HEK293 (cell line): ENCODE measurements around the gene WRAP73.

Experiments used
- BCL11A ChIP-seq: fragments of 450-650 bp; formaldehyde crosslinking; IDR thresholded peaks from 2 replicates; pipeline ENCODE4 v1.5.1; 2016; ENCODE audit warnings: low read depth, missing biosample characterization, missing genetic modification characterization
- KLF10 ChIP-seq: fragments of 450-650 bp; IDR thresholded peaks from 2 replicates; pipeline ENCODE4 v1.5.1; 2018; ENCODE audit warnings: missing biosample characterization, mild to moderate bottlenecking, missing genetic modification characterization
- MEIS1 ChIP-seq: sonication (generic); formaldehyde crosslinking; IDR thresholded peaks from 2 replicates; pipeline ENCODE4 v1.8.1; 2022; ENCODE audit warnings: missing genetic modification reagents, mild to moderate bottlenecking, borderline replicate concordance
- REPIN1 ChIP-seq: fragments of 450-650 bp; formaldehyde crosslinking; IDR thresholded peaks from 2 replicates; pipeline ENCODE4 v1.5.1; 2017; ENCODE audit warnings: missing biosample characterization, missing genetic modification characterization, low read depth
- SALL2 ChIP-seq: fragments of 450-650 bp; formaldehyde crosslinking; IDR thresholded peaks from 2 replicates; pipeline ENCODE4 v1.5.0; 2017; ENCODE audit warnings: missing biosample characterization, mild to moderate bottlenecking, missing genetic modification characterization, borderline replicate concordance
- SCRT2 ChIP-seq: fragments of 450-650 bp; formaldehyde crosslinking; IDR thresholded peaks from 2 replicates; pipeline ENCODE4 v1.5.1; 2016; ENCODE audit warnings: missing biosample characterization, missing genetic modification characterization
- YY2 ChIP-seq: fragments of 450-650 bp; formaldehyde crosslinking; IDR thresholded peaks from 2 replicates; pipeline ENCODE4 v1.5.1; 2016; ENCODE audit warnings: missing biosample characterization, missing genetic modification characterization
- ZBTB20 ChIP-seq: fragments of 450-650 bp; formaldehyde crosslinking; IDR thresholded peaks from 2 replicates; pipeline ENCODE4 v1.5.1; 2016; ENCODE audit warnings: missing biosample characterization, missing genetic modification characterization
- ZBTB48 ChIP-seq: fragments of 450-650 bp; formaldehyde crosslinking; IDR thresholded peaks from 2 replicates; pipeline ENCODE4 v1.5.1; 2016; ENCODE audit warnings: missing biosample characterization, missing genetic modification characterization
- ZNF157 ChIP-seq: fragments of 450-650 bp; formaldehyde crosslinking; IDR thresholded peaks from 2 replicates; pipeline ENCODE4 v1.5.1; 2016; ENCODE audit warnings: missing biosample characterization, missing genetic modification characterization
- ZNF174 ChIP-seq: fragments of 450-650 bp; formaldehyde crosslinking; IDR thresholded peaks from 2 replicates; pipeline ENCODE4 v1.5.0; 2017; ENCODE audit warnings: missing biosample characterization, mild to moderate bottlenecking, missing genetic modification characterization
- ZNF19 ChIP-seq: fragments of 450-650 bp; formaldehyde crosslinking; IDR thresholded peaks from 2 replicates; pipeline ENCODE4; 2016; ENCODE audit warnings: missing biosample characterization, missing genetic modification characterization, low read depth
- ZNF302 ChIP-seq: fragments of 450-650 bp; formaldehyde crosslinking; IDR thresholded peaks from 2 replicates; pipeline ENCODE4 v1.5.1; 2016; ENCODE audit warnings: missing biosample characterization, missing genetic modification characterization, low read depth
- ZNF433 ChIP-seq: fragments of 450-650 bp; formaldehyde crosslinking; IDR thresholded peaks from 2 replicates; pipeline ENCODE4 v1.5.1; 2016; ENCODE audit warnings: missing biosample characterization, missing genetic modification characterization, low read depth
- ZNF561 ChIP-seq: fragments of 450-650 bp; IDR thresholded peaks from 2 replicates; pipeline ENCODE4 v1.5.1; 2018; ENCODE audit warnings: missing biosample characterization, missing genetic modification characterization, borderline replicate concordance
- ZNF596 ChIP-seq: fragments of 450-650 bp; IDR thresholded peaks from 2 replicates; pipeline ENCODE4 v1.5.0; 2018; ENCODE audit warnings: missing biosample characterization, mild to moderate bottlenecking, missing genetic modification characterization, moderate library complexity
- ZNF747 ChIP-seq: fragments of 450-650 bp; formaldehyde crosslinking; IDR thresholded peaks from 2 replicates; pipeline ENCODE4 v1.5.1; 2016; ENCODE audit warnings: missing biosample characterization, missing genetic modification characterization
- ZNF791 ChIP-seq: fragments of 450-650 bp; formaldehyde crosslinking; IDR thresholded peaks from 2 replicates; pipeline ENCODE4 v1.5.1; 2016; ENCODE audit warnings: missing biosample characterization, missing genetic modification characterization
- ZNF843 ChIP-seq: fragments of 450-650 bp; formaldehyde crosslinking; IDR thresholded peaks from 2 replicates; pipeline ENCODE4 v1.5.1; 2016; ENCODE audit warnings: missing biosample characterization, missing genetic modification characterization
- ZSCAN30 ChIP-seq: fragments of 450-650 bp; IDR thresholded peaks from 2 replicates; pipeline ENCODE4 v1.5.1; 2018; ENCODE audit warnings: missing biosample characterization, mild to moderate bottlenecking, missing genetic modification characterization, moderate library complexity
- TF ChIP-seq, protein P1 (sequence below): fragments of 450-650 bp; formaldehyde crosslinking; IDR thresholded peaks from 2 replicates; pipeline ENCODE4 v1.5.1; 2016; ENCODE audit warnings: missing biosample characterization, missing genetic modification characterization, borderline replicate concordance
- TF ChIP-seq, protein P2 (sequence below): fragments of 450-650 bp; formaldehyde crosslinking; IDR thresholded peaks from 2 replicates; pipeline ENCODE4 v1.5.1; 2016; ENCODE audit warnings: missing biosample characterization, missing genetic modification characterization
- TF ChIP-seq, protein P3 (sequence below): fragments of 450-650 bp; formaldehyde crosslinking; IDR thresholded peaks from 2 replicates; pipeline ENCODE4 v1.5.1; 2016; ENCODE audit warnings: missing biosample characterization, missing genetic modification characterization, borderline replicate concordance
- TF ChIP-seq, protein P4 (sequence below): fragments of 450-650 bp; formaldehyde crosslinking; IDR thresholded peaks from 2 replicates; pipeline ENCODE4 v1.5.1; 2016; ENCODE audit warnings: missing biosample characterization, missing genetic modification characterization
- TF ChIP-seq, protein P5 (sequence below): fragments of 450-650 bp; formaldehyde crosslinking; IDR thresholded peaks from 2 replicates; pipeline ENCODE4 v1.5.1; 2017; ENCODE audit warnings: missing biosample characterization, missing genetic modification characterization

Gene WRAP73

DNA sequence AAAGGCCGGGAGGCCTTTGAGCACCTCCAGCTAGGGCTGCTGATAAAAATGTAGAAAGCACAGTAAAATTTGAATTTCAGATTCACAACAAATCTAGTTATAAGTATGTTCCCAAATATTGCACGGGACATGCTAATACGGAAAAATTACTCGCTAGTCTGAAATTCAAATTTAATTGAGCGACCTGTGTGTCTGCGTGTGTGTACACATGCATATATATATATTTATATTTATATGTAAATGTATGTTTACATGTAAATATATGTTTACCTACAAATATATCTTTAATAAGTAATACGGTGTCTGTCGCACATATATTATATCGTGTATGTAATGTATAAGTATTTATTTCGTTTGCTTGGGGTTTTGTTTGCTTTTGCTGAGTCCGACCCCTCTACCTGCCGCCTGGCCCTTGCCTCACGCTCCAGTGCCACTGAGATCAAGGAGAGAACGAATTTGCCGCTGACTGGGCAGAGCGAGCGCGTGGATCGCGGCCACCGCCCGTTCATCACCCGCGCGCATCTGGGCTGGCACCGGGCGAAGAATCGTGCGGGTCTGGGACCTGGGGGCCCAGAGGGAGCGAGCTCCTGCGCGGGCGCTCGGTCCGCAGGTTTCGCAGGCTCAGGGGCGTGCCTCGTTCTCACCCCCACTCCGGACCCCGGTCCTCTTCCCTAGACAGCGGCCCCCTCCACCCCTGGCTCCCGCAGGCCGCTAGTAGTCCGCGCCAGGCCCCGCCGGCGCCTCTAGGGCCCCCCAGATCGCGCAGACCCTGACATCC, 534 bp upstream of the WRAP73 start (continued):
- TF ChIP-seq, protein P1, sequence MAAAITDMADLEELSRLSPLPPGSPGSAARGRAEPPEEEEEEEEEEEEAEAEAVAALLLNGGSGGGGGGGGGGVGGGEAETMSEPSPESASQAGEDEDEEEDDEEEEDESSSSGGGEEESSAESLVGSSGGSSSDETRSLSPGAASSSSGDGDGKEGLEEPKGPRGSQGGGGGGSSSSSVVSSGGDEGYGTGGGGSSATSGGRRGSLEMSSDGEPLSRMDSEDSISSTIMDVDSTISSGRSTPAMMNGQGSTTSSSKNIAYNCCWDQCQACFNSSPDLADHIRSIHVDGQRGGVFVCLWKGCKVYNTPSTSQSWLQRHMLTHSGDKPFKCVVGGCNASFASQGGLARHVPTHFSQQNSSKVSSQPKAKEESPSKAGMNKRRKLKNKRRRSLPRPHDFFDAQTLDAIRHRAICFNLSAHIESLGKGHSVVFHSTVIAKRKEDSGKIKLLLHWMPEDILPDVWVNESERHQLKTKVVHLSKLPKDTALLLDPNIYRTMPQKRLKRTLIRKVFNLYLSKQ (tag by site-specific recombination): no peak
- TF ChIP-seq BCL11A (tag by site-specific recombination) (no peak), ZNF747 (tag by site-specific recombination) (no peak), ZNF433 (tag by site-specific recombination) (no peak), ZBTB48 (tag by site-specific recombination) (no peak), MEIS1 (no peak), YY2 (no peak), ZNF157 (no peak), ZNF791 (tag by site-specific recombination) (no peak), ZNF302 (tag by site-specific recombination) (no peak), ZNF843 (tag by site-specific recombination) (no peak), REPIN1 (tag by site-specific recombination) (no peak), ZBTB20 (tag by site-specific recombination) (0 out of 2 replicates have a peak, but pooled peaks have one; percentile 6), ZNF596 (peak; percentile 58; the same call in 1 of the 2 replicates), ZNF19 (tag by site-specific recombination) (no peak), KLF10 (0 out of 2 replicates have a peak, but pooled peaks have one; percentile 11), SALL2 (tag by site-specific recombination) (no peak), SCRT2 (tag by site-specific recombination) (no peak), ZNF174 (tag by site-specific recombination) (no peak), ZSCAN30 (tag by site-specific recombination) (no peak), ZNF561 (tag by site-specific recombination) (no peak)
- TF ChIP-seq, protein P2, sequence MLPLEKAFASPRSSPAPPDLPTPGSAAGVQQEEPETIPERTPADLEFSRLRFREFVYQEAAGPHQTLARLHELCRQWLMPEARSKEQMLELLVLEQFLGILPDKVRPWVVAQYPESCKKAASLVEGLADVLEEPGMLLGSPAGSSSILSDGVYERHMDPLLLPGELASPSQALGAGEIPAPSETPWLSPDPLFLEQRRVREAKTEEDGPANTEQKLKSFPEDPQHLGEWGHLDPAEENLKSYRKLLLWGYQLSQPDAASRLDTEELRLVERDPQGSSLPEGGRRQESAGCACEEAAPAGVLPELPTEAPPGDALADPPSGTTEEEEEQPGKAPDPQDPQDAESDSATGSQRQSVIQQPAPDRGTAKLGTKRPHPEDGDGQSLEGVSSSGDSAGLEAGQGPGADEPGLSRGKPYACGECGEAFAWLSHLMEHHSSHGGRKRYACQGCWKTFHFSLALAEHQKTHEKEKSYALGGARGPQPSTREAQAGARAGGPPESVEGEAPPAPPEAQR (tag by site-specific recombination): no peak
- TF ChIP-seq, protein P3, sequence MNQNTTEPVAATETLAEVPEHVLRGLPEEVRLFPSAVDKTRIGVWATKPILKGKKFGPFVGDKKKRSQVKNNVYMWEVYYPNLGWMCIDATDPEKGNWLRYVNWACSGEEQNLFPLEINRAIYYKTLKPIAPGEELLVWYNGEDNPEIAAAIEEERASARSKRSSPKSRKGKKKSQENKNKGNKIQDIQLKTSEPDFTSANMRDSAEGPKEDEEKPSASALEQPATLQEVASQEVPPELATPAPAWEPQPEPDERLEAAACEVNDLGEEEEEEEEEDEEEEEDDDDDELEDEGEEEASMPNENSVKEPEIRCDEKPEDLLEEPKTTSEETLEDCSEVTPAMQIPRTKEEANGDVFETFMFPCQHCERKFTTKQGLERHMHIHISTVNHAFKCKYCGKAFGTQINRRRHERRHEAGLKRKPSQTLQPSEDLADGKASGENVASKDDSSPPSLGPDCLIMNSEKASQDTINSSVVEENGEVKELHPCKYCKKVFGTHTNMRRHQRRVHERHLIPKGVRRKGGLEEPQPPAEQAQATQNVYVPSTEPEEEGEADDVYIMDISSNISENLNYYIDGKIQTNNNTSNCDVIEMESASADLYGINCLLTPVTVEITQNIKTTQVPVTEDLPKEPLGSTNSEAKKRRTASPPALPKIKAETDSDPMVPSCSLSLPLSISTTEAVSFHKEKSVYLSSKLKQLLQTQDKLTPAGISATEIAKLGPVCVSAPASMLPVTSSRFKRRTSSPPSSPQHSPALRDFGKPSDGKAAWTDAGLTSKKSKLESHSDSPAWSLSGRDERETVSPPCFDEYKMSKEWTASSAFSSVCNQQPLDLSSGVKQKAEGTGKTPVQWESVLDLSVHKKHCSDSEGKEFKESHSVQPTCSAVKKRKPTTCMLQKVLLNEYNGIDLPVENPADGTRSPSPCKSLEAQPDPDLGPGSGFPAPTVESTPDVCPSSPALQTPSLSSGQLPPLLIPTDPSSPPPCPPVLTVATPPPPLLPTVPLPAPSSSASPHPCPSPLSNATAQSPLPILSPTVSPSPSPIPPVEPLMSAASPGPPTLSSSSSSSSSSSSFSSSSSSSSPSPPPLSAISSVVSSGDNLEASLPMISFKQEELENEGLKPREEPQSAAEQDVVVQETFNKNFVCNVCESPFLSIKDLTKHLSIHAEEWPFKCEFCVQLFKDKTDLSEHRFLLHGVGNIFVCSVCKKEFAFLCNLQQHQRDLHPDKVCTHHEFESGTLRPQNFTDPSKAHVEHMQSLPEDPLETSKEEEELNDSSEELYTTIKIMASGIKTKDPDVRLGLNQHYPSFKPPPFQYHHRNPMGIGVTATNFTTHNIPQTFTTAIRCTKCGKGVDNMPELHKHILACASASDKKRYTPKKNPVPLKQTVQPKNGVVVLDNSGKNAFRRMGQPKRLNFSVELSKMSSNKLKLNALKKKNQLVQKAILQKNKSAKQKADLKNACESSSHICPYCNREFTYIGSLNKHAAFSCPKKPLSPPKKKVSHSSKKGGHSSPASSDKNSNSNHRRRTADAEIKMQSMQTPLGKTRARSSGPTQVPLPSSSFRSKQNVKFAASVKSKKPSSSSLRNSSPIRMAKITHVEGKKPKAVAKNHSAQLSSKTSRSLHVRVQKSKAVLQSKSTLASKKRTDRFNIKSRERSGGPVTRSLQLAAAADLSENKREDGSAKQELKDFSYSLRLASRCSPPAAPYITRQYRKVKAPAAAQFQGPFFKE: no peak
- TF ChIP-seq, protein P4, sequence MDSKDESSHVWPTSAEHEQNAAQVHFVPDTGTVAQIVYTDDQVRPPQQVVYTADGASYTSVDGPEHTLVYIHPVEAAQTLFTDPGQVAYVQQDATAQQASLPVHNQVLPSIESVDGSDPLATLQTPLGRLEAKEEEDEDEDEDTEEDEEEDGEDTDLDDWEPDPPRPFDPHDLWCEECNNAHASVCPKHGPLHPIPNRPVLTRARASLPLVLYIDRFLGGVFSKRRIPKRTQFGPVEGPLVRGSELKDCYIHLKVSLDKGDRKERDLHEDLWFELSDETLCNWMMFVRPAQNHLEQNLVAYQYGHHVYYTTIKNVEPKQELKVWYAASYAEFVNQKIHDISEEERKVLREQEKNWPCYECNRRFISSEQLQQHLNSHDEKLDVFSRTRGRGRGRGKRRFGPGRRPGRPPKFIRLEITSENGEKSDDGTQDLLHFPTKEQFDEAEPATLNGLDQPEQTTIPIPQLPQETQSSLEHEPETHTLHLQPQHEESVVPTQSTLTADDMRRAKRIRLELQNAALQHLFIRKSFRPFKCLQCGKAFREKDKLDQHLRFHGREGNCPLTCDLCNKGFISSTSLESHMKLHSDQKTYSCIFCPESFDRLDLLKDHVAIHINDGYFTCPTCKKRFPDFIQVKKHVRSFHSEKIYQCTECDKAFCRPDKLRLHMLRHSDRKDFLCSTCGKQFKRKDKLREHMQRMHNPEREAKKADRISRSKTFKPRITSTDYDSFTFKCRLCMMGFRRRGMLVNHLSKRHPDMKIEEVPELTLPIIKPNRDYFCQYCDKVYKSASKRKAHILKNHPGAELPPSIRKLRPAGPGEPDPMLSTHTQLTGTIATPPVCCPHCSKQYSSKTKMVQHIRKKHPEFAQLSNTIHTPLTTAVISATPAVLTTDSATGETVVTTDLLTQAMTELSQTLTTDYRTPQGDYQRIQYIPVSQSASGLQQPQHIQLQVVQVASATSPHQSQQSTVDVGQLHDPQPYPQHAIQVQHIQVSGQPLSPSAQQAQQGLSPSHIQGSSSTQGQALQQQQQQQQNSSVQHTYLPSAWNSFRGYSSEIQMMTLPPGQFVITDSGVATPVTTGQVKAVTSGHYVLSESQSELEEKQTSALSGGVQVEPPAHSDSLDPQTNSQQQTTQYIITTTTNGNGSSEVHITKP (tag by site-specific recombination): 0 out of 2 replicates have a peak, but pooled peaks have one; percentile 14
- TF ChIP-seq, protein P5, sequence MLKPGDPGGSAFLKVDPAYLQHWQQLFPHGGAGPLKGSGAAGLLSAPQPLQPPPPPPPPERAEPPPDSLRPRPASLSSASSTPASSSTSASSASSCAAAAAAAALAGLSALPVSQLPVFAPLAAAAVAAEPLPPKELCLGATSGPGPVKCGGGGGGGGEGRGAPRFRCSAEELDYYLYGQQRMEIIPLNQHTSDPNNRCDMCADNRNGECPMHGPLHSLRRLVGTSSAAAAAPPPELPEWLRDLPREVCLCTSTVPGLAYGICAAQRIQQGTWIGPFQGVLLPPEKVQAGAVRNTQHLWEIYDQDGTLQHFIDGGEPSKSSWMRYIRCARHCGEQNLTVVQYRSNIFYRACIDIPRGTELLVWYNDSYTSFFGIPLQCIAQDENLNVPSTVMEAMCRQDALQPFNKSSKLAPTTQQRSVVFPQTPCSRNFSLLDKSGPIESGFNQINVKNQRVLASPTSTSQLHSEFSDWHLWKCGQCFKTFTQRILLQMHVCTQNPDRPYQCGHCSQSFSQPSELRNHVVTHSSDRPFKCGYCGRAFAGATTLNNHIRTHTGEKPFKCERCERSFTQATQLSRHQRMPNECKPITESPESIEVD (tag by site-specific recombination): no peak
